Heart left ventricle (tissue), 13 donors: ENCODE measurements around the gene TP53AIP1.

Source experiments
- CTCF ChIP-seq, 12 donors: fragments of 200-600 bp; sonication (generic) in 4 of 12; IDR thresholded peaks; one replicate each; pipeline versions ENCODE4 v1.5.0 to v1.8.0; 2018 to 2022; ENCODE audit warnings: antibody characterized with exemption in 12 of 12, mild to moderate bottlenecking in 5 of 12
- POLR2A ChIP-seq, 2 donors: fragments of 450-650 bp; IDR thresholded peaks; one replicate each; pipeline ENCODE4 v1.6.1; 2017; ENCODE audit warnings: antibody characterized with exemption in 2 of 2, mild to moderate bottlenecking in 2 of 2, moderate library complexity in 2 of 2
- donor health status: ischemic (EF 13 %, LVEDD 7.1; RV severe dilation, severe dysfunction).
- donor health status: DM: no; HTN: yes; CAD: no.
- donor health status: DM: no; HTN: no; CAD: no.
- donor health status: ischemic (EF 25% LVEDD 6.9; RV normal size, moderate dysfunction).
- donor health status: ischemic (EF 25% LVEDD 5.7; RV mildly dilated, moderate dysfunction).
- donor health status: ischemic (EF 35%, LVEDD 5.7; RV mildly dilated, moderate dysfunction).
- donor health status: nonischemic (EF 11% LVEDD 7.7; RV severe dilation, severe dysfunction).
- donor health status: DM: yes; HTN: yes; CAD: no.
- donor health status: PGD.
- donor health status: ischemic (EF 29% LVEDD 5.4; RV normal size, mild dysfunction).
- donor health status: nonischemic (EF 23%, LVEDD 6.1; RV moderate dilation, normal function).

- TF ChIP-seq CTCF (IDR thresholded peaks at IDR 0.05) (peak in 1 of 12 donors; percentile 21), POLR2A (IDR thresholded peaks at IDR 0.05) (no peak)
These were observed 36.3 kb downstream of the TP53AIP1 start for GRCh38 chr11:128906185-128907050.
